Lower lobe of right lung (tissue), 2 donors: Measurements from ENCODE around the gene SRSF4. TPM values are rescaled to one million over a fixed set of nuclear protein-coding genes. Genes with fewer than 3 reads are reported as not detected.

Experiments
- ATAC-seq, 2 donors: fragments of 200-7000 bp; cut with Tn5 transposase; one replicate each; pipeline ENCODE4 v1.9.1; 2020 to 2022; ENCODE audit warnings: mild to moderate bottlenecking in 2 of 2, moderate library complexity in 2 of 2
- DNase-seq: peaks from one replicate; pipeline ENCODE4 v3.0.0-alpha.2; 2020
- H3K27ac ChIP-seq: fragments of 200-600 bp; one replicate; pipeline ENCODE4 v1.8.0; 2022
- H3K27me3 ChIP-seq: fragments of 200-600 bp; one replicate; pipeline ENCODE4 v1.8.0; 2022; ENCODE audit warnings: low read depth
- H3K36me3 ChIP-seq: fragments of 200-600 bp; one replicate; pipeline ENCODE4 v1.8.0; 2022; ENCODE audit warnings: mild to moderate bottlenecking
- H3K4me1 ChIP-seq: fragments of 200-600 bp; one replicate; pipeline ENCODE4 v1.8.0; 2022
- H3K4me3 ChIP-seq: fragments of 200-600 bp; one replicate; pipeline ENCODE4 v1.8.0; 2022; ENCODE audit warnings: mild to moderate bottlenecking
- H3K9me3 ChIP-seq: fragments of 200-600 bp; one replicate; pipeline ENCODE4 v1.8.0; 2022
- intact Hi-C: fragments of 100-400 bp; cut with DNase I; formaldehyde crosslinking; loops from one replicate; pipeline ENCODE4 v1.11.0; 2022
- total RNA-seq: library from RNA; stranded (reverse); fragmentation: NEBNext Ultra II Directional; extraction: Animal tissue kit (Norgen Biotek cat#: 25700); gene quantifications from one replicate; pipeline ENCODE4 v1.2.1, GENCODE V29; 2021
- TF ChIP-seq, protein P1 (sequence below): fragments of 200-600 bp; IDR thresholded peaks from one replicate; pipeline ENCODE4 v1.8.0; 2022; ENCODE audit warnings: antibody characterized with exemption, mild to moderate bottlenecking
- donor health status: DM: no; HTN: yes; CAD: no; lungs with severe emphysema.

The SRSF4 gene
- total RNA-seq, 1 donor from 2014 or later, result 73.9 TPM

DNA sequence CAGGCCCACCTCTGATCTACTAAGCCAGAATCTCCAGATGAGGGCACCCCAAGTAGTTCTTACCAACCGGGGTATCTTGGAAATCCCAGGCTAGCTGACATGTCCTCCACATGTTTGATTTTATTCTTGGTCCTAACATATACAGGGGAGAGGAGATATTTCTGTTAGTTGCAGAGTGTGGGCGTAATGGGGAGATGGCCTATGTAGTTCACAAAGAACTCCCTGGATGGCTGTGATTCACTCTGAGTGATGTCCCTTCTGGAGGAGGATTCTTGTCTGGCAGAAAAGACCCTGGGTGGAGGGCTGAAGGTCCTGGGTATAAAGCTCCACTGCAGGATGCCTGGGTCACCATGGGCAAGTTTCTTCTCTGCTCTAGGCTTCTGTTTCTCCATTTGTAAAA is 35.9 kb upstream of the SRSF4 start:
- DNase-seq (no peak), ATAC-seq (no peak)
- H3K36me3 ChIP-seq, result peaks cover 49% of the 10 kb centered on the region
- H3K27ac ChIP-seq, result no peak overlapping the region
- no peaks in the 10 kb centered on the region for H3K27me3 ChIP-seq
- intact Hi-C loops, result no loop called here
- TF ChIP-seq, protein P1, sequence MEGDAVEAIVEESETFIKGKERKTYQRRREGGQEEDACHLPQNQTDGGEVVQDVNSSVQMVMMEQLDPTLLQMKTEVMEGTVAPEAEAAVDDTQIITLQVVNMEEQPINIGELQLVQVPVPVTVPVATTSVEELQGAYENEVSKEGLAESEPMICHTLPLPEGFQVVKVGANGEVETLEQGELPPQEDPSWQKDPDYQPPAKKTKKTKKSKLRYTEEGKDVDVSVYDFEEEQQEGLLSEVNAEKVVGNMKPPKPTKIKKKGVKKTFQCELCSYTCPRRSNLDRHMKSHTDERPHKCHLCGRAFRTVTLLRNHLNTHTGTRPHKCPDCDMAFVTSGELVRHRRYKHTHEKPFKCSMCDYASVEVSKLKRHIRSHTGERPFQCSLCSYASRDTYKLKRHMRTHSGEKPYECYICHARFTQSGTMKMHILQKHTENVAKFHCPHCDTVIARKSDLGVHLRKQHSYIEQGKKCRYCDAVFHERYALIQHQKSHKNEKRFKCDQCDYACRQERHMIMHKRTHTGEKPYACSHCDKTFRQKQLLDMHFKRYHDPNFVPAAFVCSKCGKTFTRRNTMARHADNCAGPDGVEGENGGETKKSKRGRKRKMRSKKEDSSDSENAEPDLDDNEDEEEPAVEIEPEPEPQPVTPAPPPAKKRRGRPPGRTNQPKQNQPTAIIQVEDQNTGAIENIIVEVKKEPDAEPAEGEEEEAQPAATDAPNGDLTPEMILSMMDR, result no peak
- H3K9me3 ChIP-seq, result no peaks in the 10 kb centered on the region
- no peak overlapping the region for H3K4me3 ChIP-seq
- no peaks in the 10 kb centered on the region for H3K4me1 ChIP-seq

DNA sequence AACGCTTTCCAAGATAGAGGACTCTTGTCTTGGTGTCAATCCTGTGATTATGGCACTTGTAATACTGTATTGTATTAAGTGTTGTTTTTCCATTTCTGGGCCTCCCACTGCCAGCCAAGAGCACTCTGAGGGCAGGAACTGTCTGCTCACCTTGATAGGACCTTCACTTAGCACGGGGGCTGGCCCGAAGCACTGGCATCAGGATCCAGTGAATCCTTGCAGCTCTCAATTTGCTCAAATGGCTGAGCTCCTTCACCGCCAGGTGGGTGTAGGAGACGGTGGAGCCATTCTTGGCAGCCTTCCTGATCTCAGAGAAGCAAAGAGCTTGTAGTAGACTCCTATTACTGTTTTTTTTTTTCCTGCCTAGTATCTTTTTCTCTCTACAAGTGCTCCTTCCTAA is 31.4 kb upstream of the SRSF4 start:
- no peak for ATAC-seq
- intact Hi-C loops, result no loop called here
- Histone ChIP-seq H3K4me1 (no peaks in the 10 kb centered on the region), H3K27ac (no peak overlapping the region), H3K36me3 (peaks cover 56% of the 10 kb centered on the region), H3K9me3 (no peaks in the 10 kb centered on the region), H3K27me3 (no peaks in the 10 kb centered on the region), H3K4me3 (no peak overlapping the region)
- TF ChIP-seq, protein P1, result no peak
- DNase-seq, result no peak

DNA sequence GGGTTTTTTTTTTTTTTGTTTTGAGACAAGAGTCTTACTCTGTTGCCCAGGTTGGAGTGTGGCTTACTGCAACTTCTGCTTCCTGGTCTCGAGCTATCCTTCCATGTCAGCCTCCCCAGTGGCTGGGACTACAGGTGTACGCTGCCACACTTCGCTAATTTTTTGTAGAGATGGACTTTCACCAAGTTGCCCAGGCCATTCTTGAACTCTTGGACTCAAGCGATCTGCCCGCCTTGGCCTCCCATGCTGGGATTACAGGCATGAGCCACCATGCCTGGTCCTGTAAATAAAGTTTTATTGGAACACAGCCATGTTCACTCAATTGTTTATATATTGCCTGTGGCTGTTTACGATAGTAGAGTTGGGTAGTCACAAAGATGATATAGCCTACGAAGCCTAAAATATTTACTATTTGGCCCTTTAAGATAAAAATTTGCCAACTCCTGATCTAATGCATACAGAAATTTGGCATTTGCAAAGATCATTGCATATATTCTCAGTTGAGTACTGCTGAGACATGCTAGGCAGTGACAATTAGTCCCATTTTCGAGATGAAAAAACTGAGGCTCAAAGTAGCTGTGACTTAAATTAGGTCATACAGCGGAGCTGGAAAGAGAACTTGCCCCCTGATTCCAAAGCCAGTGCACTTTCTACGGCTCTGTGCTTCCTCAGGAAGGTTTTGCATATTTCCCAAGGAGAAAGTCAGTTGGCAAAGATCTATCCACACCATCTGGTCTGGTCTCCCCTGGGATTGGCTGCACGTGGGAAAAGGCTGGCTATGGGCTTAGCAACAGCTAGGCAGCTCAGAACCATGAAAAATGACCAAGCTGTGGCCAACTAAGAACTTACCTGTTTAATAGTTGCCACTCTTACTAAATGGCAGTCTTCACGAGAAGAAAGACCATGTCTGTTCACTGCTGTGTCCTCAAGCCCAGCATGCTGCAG is 29.7 kb upstream of the SRSF4 start:
- ATAC-seq (no peak), DNase-seq (no peak)
- Histone ChIP-seq H3K27me3 (no peaks in the 10 kb centered on the region), H3K4me3 (no peak overlapping the region), H3K4me1 (no peaks in the 10 kb centered on the region), H3K36me3 (peaks cover 61% of the 10 kb centered on the region), H3K27ac (no peak overlapping the region), H3K9me3 (no peaks in the 10 kb centered on the region)
- intact Hi-C loops, result no loop called here
- TF ChIP-seq, protein P1, result no peak

DNA sequence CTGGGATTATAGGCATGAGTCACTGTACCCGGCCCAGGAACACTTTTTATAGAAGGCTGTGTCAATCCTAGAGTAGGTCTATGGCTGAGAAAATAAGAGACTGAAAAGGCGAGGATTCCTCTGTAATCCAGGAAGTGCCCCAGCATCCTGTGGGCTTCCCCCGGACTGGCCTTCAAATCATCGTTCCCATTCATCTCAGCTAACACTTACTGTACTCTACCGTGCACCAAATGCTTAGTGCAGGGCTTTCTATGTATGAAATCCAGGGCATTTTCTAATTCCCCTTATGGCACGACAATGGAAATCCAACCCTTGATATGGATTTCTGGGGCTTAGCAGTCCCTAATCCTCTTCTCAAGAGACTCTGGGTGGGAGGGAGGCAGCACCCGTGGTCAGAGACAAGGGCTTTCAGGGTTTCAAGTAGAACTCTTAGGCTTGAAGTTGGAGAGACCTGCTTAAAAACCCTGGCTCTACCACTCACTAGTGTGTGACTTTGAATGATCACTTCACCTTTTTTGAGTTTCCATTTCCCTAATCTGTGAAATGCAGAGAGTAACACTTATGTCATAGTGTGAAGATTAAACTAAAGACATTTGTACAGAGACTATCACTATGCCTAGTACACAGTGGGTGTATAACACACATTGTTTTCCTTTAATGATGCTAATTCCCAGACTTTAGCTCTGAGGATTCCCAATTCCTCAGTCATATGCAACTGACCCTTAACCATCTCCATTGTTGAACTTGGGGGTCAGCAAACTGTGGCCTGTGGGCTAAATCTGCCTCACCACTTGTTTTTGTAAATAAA is 28.8 kb upstream of the SRSF4 start:
- Histone ChIP-seq H3K4me1 (no peaks in the 10 kb centered on the region), H3K9me3 (no peaks in the 10 kb centered on the region), H3K27me3 (no peaks in the 10 kb centered on the region), H3K4me3 (no peak overlapping the region), H3K27ac (no peak overlapping the region), H3K36me3 (peaks cover 61% of the 10 kb centered on the region)
- intact Hi-C loops, result no loop called here
- TF ChIP-seq, protein P1, result no peak
- ATAC-seq (no peak), DNase-seq (no peak)

DNA sequence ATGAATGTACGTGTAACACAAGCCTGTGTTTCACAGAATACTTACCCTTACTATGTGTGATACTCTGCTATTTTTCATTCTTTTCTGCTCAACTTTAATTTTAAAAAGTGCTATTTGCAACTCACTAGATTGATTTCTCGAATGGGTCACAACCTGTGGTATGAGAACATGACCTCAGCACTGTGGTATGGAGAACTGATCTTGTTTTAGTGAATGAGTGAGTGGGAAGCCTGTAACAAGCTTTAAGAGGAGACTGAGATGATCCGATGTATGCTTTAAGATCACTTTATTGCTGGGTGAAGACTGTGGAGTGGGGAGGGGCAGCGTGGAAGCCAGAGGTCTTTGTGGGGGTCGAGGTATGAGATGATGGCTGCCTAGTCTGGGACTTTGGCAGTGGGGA is 27.5 kb upstream of the SRSF4 start:
- Histone ChIP-seq H3K4me3 (no peak overlapping the region), H3K9me3 (no peaks in the 10 kb centered on the region), H3K27ac (no peak overlapping the region), H3K4me1 (no peaks in the 10 kb centered on the region), H3K27me3 (no peaks in the 10 kb centered on the region), H3K36me3 (peaks cover 57% of the 10 kb centered on the region)
- intact Hi-C loops, result no loop called here
- DNase-seq (no peak), ATAC-seq (no peak)
- TF ChIP-seq, protein P1, result no peak
